HFFc6 (cell line): Measurements from ENCODE around the gene CACNB4. TPM values are rescaled to one million over a fixed set of nuclear protein-coding genes. Genes with fewer than 3 reads are reported as not detected.

ENCODE experiments used
- DNase-seq: peaks from one replicate; pipeline ENCODE4 v3.0.0-alpha.2; 2018
- H3K27ac Mint-ChIP-seq: 2 replicates; pipeline ENCODE4 v1.8.0; 2020; ENCODE audit warnings: mild to moderate bottlenecking, mixed read lengths
- H3K27me3 Mint-ChIP-seq: 2 replicates; pipeline ENCODE4 v1.8.0; 2021; ENCODE audit warnings: mild to moderate bottlenecking, moderate library complexity, mixed read lengths; ENCODE audit not compliant: insufficient read depth
- H3K36me3 Mint-ChIP-seq: 2 replicates; pipeline ENCODE4 v1.8.0; 2021; ENCODE audit warnings: low read depth, mixed read lengths
- H3K4me1 Mint-ChIP-seq: 2 replicates; pipeline ENCODE4 v1.8.0; 2020; ENCODE audit warnings: low read depth, mixed read lengths
- H3K4me3 Mint-ChIP-seq: 2 replicates; pipeline ENCODE4 v1.8.0; 2020; ENCODE audit warnings: mild to moderate bottlenecking, moderate library complexity, mixed read lengths
- H3K9me3 Mint-ChIP-seq: 2 replicates; pipeline ENCODE4 v1.8.0; 2020; ENCODE audit warnings: mild to moderate bottlenecking, mixed read lengths
- total RNA-seq, 6 experiments: library from RNA; stranded (reverse); fragmentation: NEBNext Ultra II Directional; extraction: Animal tissue kit (Norgen Biotek cat#: 25700); gene quantifications; 2 replicates in 1 of 6; 3 replicates in 5 of 6; pipeline ENCODE4 v1.2.3, GENCODE V29; 2021
- TF ChIP-seq, protein P1 (sequence below): fragments of 200-600 bp; sonication (generic); IDR thresholded peaks from 2 replicates; pipeline ENCODE4 v1.5.0; 2021; ENCODE audit warnings: antibody characterized with exemption, mild to moderate bottlenecking

Gene CACNB4
- total RNA-seq, 6 experiments from 2014 or later = 0.05 to 0.23 (median 0.21) TPM; not detected in 3

DNA sequence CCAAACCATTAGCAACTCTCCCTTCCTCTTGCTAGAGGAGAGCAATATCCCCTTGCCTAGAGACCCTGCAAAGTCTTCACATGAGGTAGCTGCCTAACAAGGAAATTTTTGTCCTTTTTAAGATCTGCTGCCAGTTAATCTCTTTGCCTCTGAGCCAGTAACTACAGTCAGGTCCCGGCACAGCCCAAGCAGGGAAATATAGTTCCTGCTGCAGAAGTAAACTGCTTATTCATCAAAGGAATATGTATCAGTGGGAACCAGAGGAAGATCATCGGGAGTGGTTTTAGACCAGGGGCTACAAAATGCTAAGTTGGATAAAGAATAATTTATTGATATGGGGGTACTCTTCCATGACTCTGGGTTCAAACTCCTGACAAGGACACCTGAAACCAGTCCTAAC, 30.6 kb downstream of the CACNB4 start:
- no peak overlapping the region for H3K4me3 Mint-ChIP-seq
- TF ChIP-seq, protein P1, sequence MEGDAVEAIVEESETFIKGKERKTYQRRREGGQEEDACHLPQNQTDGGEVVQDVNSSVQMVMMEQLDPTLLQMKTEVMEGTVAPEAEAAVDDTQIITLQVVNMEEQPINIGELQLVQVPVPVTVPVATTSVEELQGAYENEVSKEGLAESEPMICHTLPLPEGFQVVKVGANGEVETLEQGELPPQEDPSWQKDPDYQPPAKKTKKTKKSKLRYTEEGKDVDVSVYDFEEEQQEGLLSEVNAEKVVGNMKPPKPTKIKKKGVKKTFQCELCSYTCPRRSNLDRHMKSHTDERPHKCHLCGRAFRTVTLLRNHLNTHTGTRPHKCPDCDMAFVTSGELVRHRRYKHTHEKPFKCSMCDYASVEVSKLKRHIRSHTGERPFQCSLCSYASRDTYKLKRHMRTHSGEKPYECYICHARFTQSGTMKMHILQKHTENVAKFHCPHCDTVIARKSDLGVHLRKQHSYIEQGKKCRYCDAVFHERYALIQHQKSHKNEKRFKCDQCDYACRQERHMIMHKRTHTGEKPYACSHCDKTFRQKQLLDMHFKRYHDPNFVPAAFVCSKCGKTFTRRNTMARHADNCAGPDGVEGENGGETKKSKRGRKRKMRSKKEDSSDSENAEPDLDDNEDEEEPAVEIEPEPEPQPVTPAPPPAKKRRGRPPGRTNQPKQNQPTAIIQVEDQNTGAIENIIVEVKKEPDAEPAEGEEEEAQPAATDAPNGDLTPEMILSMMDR = no peak
- peaks cover 11% of the 10 kb centered on the region for H3K4me1 Mint-ChIP-seq
- H3K27me3 Mint-ChIP-seq = peaks cover 23% of the 10 kb centered on the region
- H3K9me3 Mint-ChIP-seq = no peaks in the 10 kb centered on the region
- no peak for DNase-seq
- no peaks in the 10 kb centered on the region for H3K36me3 Mint-ChIP-seq
- no peak overlapping the region for H3K27ac Mint-ChIP-seq

DNA sequence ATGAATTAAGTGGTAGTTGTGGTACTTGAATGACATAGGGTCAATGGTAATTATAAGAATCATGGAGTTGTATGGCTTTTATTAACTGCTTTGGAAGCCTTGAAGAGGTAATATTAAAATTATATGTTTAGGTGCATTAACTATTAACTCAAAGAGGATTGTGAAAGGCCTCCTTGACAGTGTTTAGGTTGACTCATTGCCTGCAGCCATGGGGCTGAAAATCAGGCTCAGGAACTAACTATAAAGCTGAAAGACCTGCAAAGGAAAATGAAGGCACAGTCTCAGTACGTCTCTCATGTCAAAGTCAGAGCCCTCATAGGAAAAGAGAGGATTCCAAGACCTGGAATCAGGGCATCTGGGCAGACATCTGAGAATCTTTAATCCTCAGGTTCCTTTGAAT, 31.0 kb downstream of the CACNB4 start:
- TF ChIP-seq, protein P1 = no peak
- no peak for DNase-seq
- H3K27me3 Mint-ChIP-seq = peaks cover 23% of the 10 kb centered on the region
- H3K4me3 Mint-ChIP-seq = no peak overlapping the region
- no peaks in the 10 kb centered on the region for H3K36me3 Mint-ChIP-seq
- no peak overlapping the region for H3K27ac Mint-ChIP-seq
- no peaks in the 10 kb centered on the region for H3K9me3 Mint-ChIP-seq
- H3K4me1 Mint-ChIP-seq = peaks cover 15% of the 10 kb centered on the region

DNA sequence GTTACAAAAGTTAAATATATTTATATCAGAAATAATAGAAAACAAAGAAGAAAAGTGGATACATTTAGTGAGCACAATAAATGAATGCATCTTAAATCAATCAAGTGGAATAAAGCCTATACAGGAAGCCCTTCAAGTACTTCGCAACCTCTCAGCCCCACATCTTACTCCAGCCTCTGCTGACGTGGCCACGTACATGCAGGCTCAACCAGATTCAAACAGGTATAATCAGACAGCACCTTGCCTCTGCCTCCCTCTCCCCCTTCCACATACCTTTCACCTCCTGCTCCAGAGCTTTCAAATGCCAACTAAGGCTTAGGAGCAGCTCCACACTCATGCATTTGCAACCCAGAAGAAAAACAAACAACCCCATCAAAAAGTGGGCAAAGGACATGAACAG, 32.9 kb downstream of the CACNB4 start:
- Mint-ChIP-seq H3K4me1 (peaks cover 17% of the 10 kb centered on the region), H3K9me3 (no peaks in the 10 kb centered on the region), H3K36me3 (no peaks in the 10 kb centered on the region), H3K4me3 (no peak overlapping the region), H3K27ac (no peak overlapping the region), H3K27me3 (peaks cover 23% of the 10 kb centered on the region)
- no peak for DNase-seq
- TF ChIP-seq, protein P1 = no peak

DNA sequence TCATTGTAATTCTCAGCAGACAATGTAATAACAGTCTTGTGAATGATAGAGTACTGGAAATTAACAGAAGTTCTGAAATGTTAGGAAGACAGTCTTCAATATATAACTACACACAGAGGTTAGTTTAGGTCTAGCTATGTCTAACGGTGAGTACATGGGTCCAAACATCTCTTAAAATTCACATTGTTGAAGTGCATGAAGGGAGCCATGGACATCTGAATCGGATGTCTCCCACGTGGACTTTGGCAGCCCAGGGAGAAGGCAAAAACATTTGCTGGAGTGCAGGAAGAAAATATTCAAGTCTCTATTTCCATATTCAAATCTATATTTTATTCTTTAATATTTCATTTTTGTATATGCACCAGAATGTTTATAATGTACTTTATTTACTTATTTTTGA, 34.8 kb downstream of the CACNB4 start:
- no peak overlapping the region for H3K4me3 Mint-ChIP-seq
- H3K27me3 Mint-ChIP-seq = peaks cover 24% of the 10 kb centered on the region
- 0 out of 2 replicates have a peak, but pooled peaks cover 6% of the 10 kb centered on the region for H3K36me3 Mint-ChIP-seq
- no peak overlapping the region for H3K27ac Mint-ChIP-seq
- TF ChIP-seq, protein P1 = no peak
- H3K9me3 Mint-ChIP-seq = peaks cover 9% of the 10 kb centered on the region
- no peak for DNase-seq
- peaks cover 17% of the 10 kb centered on the region for H3K4me1 Mint-ChIP-seq

DNA sequence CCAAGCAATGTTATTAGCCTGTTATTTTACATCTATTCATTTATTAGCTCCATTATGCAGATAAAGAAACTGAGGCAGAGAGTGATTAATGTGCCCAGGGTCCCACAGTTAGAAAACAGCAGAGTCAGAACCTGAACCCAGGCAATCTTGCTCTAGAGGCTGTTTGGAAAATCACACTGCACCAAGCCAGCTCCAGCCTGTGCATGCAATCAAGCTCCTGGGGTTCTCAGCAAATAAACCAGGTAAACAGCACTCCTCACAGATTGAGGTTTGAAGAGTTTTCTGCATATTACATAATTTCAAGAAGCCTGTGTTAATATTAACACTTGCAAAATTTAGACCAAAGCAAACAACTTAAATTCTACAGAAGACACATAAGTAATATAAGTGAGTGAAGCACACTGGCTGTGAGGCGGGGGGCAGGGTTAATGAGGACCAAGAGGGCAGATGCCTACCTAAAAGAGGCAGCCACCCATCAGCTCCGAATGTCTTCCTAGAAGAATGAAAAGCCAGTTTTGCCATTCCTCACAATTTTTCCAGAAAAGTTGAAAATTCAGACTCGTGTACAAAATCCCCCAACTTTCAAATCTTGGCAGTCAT, 35.4 kb downstream of the CACNB4 start:
- H3K4me3 Mint-ChIP-seq = no peak overlapping the region
- H3K4me1 Mint-ChIP-seq = peaks cover 17% of the 10 kb centered on the region
- H3K27ac Mint-ChIP-seq = no peak overlapping the region
- no peak for DNase-seq
- peaks cover 12% of the 10 kb centered on the region; the same call in 1 of the 2 replicates for H3K36me3 Mint-ChIP-seq
- peaks cover 26% of the 10 kb centered on the region for H3K27me3 Mint-ChIP-seq
- TF ChIP-seq, protein P1 = no peak
- H3K9me3 Mint-ChIP-seq = peaks cover 15% of the 10 kb centered on the region
